ENCODE measurements around the gene PTPRCAP.

DNA sequence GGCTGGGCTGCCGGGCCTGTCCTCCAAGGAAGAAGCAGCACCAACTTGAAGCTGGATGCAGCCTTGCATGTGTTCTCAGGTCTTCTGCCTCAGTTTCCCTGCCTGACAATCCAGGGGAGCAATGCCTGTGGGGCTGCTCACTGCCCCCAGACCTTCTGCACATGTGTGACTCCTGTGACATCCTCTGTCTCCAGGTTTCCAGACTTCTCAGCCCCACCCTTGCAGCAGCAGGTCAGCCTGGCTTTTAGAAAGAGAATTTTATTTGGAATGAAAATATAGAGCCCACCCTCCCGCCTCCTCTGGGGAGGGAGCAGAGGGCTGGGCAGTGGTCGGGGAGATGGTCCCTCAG lies 301 bp upstream of the PTPRCAP start:
- TF ChIP-seq CTCF (conservative IDR thresholded peaks at IDR 0.05; ENCODE audit: low read depth, low read length) = no peak
- no peak for TF ChIP-seq EZH2 (IDR thresholded peaks at IDR 0.05; ENCODE audit: borderline replicate concordance, low read depth, low read length, poor library complexity, severe bottlenecking)
